Activated CD8-positive, alpha-beta T cell treated with anti-CD3 and anti-CD28 coated beads for 36 hours (primary cell): ENCODE data around the gene JAG2. TPM values are rescaled to one million over a fixed set of nuclear protein-coding genes. Genes with fewer than 3 reads are reported as not detected.

Source experiments
- ATAC-seq: fragments of 200-7000 bp; cut with Tn5 transposase; one replicate; pipeline ENCODE4 v1.10.0; 2021; ENCODE audit warnings: mild to moderate bottlenecking, moderate library complexity
- CTCF ChIA-PET: fragments of 350-600 bp; sonication (Branson Sonifier 250); formaldehyde crosslinking; loops from one replicate; lab custom pipeline; 2021; ENCODE audit warnings: antibody characterized with exemption; lab: Charles Lee
- POLR2A ChIA-PET: fragments of 350-600 bp; sonication (Branson Sonifier 250); formaldehyde crosslinking; loops from one replicate; lab custom pipeline; 2021; ENCODE audit warnings: antibody characterized with exemption; lab: Charles Lee
- DNase-seq: peaks from one replicate; pipeline ENCODE4 v3.0.0-alpha.2; 2020
- H3K27ac Mint-ChIP-seq: one replicate; pipeline ENCODE4 v1.8.0; 2021; ENCODE audit warnings: mild to moderate bottlenecking, mixed read lengths
- H3K27me3 Mint-ChIP-seq: one replicate; pipeline ENCODE4 v1.8.0; 2021; ENCODE audit warnings: mixed read lengths
- H3K36me3 Mint-ChIP-seq: one replicate; pipeline ENCODE4 v1.8.0; 2021; ENCODE audit warnings: low read depth, mixed read lengths
- H3K4me1 Mint-ChIP-seq: one replicate; pipeline ENCODE4 v1.8.0; 2021; ENCODE audit warnings: low read depth, mixed read lengths
- H3K4me3 Mint-ChIP-seq: one replicate; pipeline ENCODE4 v1.8.0; 2021; ENCODE audit warnings: mild to moderate bottlenecking, moderate library complexity, mixed read lengths
- H3K9me3 Mint-ChIP-seq: one replicate; pipeline ENCODE4 v1.8.0; 2021; ENCODE audit warnings: mixed read lengths
- CTCF ChIP-seq: fragments of 200-600 bp; IDR thresholded peaks from one replicate; pipeline ENCODE4 v1.8.0; 2022; ENCODE audit warnings: antibody characterized with exemption, mild to moderate bottlenecking
- intact Hi-C: fragments of 100-400 bp; cut with micrococcal nuclease; formaldehyde crosslinking; loops from one replicate; pipeline ENCODE4 v1.10.0; 2022
- total RNA-seq, 2 experiments: library from RNA; stranded (reverse); gene quantifications; one replicate each; pipeline ENCODE4 v1.2.3, GENCODE V29; 2021

Gene JAG2
- total RNA-seq, 2 experiments from 2014 or later = 3.6 to 4.1 TPM

- ChIA-PET CTCF (interaction anchor here (0.9 to 2.6 kb wide), 6 partner anchors 10 to 157 kb away, joined by 3 to 10 read pairs (median 4); no protein-coding TSS in a partner anchor), POLR2A (interaction anchor here (0.9 to 2.2 kb wide), 2 partner anchors 9 to 12 kb away, joined by 3 to 7 read pairs; no protein-coding TSS in a partner anchor)
- Mint-ChIP-seq H3K9me3 (no peaks in the 10 kb centered on the region), H3K4me3 (no peak overlapping the region), H3K36me3 (no peaks in the 10 kb centered on the region), H3K27me3 (peaks cover 18% of the 10 kb centered on the region), H3K4me1 (peaks cover 28% of the 10 kb centered on the region), H3K27ac (no peak overlapping the region)
- DNase-seq = peak; percentile 83
- TF ChIP-seq CTCF = no peak
- peak; percentile 63 for ATAC-seq
- intact Hi-C loops = no loop called here
These were observed 25.6 kb upstream of the JAG2 start for GRCh38 chr14:105193916-105194782.

- TF ChIP-seq CTCF = no peak
- peak overlapping the region; percentile 7 for H3K4me3 Mint-ChIP-seq
- ATAC-seq (peak; percentile 65), DNase-seq (peak; percentile 66)
- H3K27ac Mint-ChIP-seq = peak overlapping the region; percentile 61
- intact Hi-C loops = no loop called here
- peaks cover 14% of the 10 kb centered on the region for H3K27me3 Mint-ChIP-seq
- POLR2A ChIA-PET = interaction anchor here (0.7 to 0.9 kb wide), 2 partner anchors 8 to 10 kb away, joined by 3 read pairs; no protein-coding TSS in a partner anchor
- no peaks in the 10 kb centered on the region for H3K36me3 Mint-ChIP-seq
- CTCF ChIA-PET = interaction anchor here (0.9 to 2.6 kb wide), 3 partner anchors 11 to 158 kb away, joined by 3 to 10 read pairs (median 7); no protein-coding TSS in a partner anchor
- peaks cover 3% of the 10 kb centered on the region for H3K9me3 Mint-ChIP-seq
- peaks cover 28% of the 10 kb centered on the region for H3K4me1 Mint-ChIP-seq
These were observed 24.5 kb upstream of the JAG2 start for GRCh38 chr14:105192866-105193731.

- H3K36me3 Mint-ChIP-seq = no peaks in the 10 kb centered on the region
These were observed 19.5 kb upstream of the JAG2 start for GRCh38 chr14:105187935-105188524.

GRCh38 chr14:105187116-105187515, 18.5 kb upstream of the JAG2 start:
- Mint-ChIP-seq H3K27me3 (no peaks in the 10 kb centered on the region), H3K9me3 (peaks cover 5% of the 10 kb centered on the region), H3K27ac (no peak overlapping the region), H3K36me3 (no peaks in the 10 kb centered on the region), H3K4me3 (no peak overlapping the region), H3K4me1 (peaks cover 3% of the 10 kb centered on the region)
- DNase-seq (no peak), ATAC-seq (no peak)
- ChIA-PET CTCF (interaction anchor here (1.6 kb wide), 1 partner anchor 11 kb away, joined by 5 read pairs; no protein-coding TSS in a partner anchor), POLR2A (no interaction called here)
- intact Hi-C loops = no loop called here
- TF ChIP-seq CTCF = no peak

More at GRCh38 chr14:105187935-105188524, 19.5 kb upstream of the JAG2 start:
- DNase-seq (peak; percentile 63), ATAC-seq (peak; percentile 31)
- no peak overlapping the region for H3K27ac Mint-ChIP-seq
- no peaks in the 10 kb centered on the region for H3K27me3 Mint-ChIP-seq
- intact Hi-C loops = no loop called here
- no peak for TF ChIP-seq CTCF
- POLR2A ChIA-PET = interaction anchor here (1.4 kb wide), 1 partner anchor 8 kb away, joined by 5 read pairs; no protein-coding TSS in a partner anchor
- H3K4me1 Mint-ChIP-seq = peaks cover 3% of the 10 kb centered on the region
- H3K4me3 Mint-ChIP-seq = no peak overlapping the region
- peaks cover 5% of the 10 kb centered on the region for H3K9me3 Mint-ChIP-seq
- CTCF ChIA-PET = interaction anchor here (1.6 kb wide), 2 partner anchors 12 to 164 kb away, joined by 4 to 5 read pairs; no protein-coding TSS in a partner anchor
